KOPT-K1 (cell line): Measurements from ENCODE around the gene SUN5.
"Not testable (repeated sequence)": the region's sequence is repeated elsewhere in the genome, so short reads cannot be mapped to it uniquely, and the experiment has no call there.

Experiments
- H3K27ac ChIP-seq: fragments of 200-600 bp; sonication (generic); 2 replicates; pipeline ENCODE4 v1.5.1; 2016; ENCODE audit warnings: antibody characterized with exemption, mild to moderate bottlenecking, low read depth, low read length; ENCODE audit not compliant: poor library complexity, severe bottlenecking
- H3K36me3 ChIP-seq: fragments of 200-600 bp; sonication (generic); 2 replicates; pipeline ENCODE4 v1.5.1; 2017; ENCODE audit warnings: antibody characterized with exemption, mild to moderate bottlenecking, low read length, moderate library complexity; ENCODE audit not compliant: insufficient read depth
- H3K9me3 ChIP-seq: fragments of 200-600 bp; sonication (generic); 2 replicates; pipeline ENCODE4 v1.5.1; 2017; ENCODE audit warnings: antibody characterized with exemption, low read length, mild to moderate bottlenecking; ENCODE audit not compliant: insufficient read depth, poor library complexity, severe bottlenecking

The SUN5 gene

DNA sequence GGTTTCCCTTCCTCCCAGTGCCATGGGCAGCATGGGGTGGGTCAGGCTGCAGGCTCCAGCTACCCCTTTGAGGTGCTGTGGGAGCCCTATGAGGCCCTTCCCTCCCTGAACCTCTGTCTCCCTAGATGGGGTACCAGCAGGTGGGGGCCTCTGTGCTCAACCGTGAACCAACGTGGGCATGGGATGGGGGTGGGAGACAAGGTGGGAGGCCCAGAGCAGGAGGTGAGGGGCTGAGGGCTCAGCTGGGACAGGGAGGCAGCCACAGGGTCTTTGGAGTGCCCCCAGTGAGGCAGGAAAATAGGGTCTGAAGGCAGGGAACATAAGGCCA lies 33.3 kb downstream of the SUN5 start:
- no peaks in the 10 kb centered on the region for H3K36me3 ChIP-seq
- peak overlapping the region; percentile 97 for H3K27ac ChIP-seq
- H3K9me3 ChIP-seq = peaks cover 4% of the 10 kb centered on the region

DNA sequence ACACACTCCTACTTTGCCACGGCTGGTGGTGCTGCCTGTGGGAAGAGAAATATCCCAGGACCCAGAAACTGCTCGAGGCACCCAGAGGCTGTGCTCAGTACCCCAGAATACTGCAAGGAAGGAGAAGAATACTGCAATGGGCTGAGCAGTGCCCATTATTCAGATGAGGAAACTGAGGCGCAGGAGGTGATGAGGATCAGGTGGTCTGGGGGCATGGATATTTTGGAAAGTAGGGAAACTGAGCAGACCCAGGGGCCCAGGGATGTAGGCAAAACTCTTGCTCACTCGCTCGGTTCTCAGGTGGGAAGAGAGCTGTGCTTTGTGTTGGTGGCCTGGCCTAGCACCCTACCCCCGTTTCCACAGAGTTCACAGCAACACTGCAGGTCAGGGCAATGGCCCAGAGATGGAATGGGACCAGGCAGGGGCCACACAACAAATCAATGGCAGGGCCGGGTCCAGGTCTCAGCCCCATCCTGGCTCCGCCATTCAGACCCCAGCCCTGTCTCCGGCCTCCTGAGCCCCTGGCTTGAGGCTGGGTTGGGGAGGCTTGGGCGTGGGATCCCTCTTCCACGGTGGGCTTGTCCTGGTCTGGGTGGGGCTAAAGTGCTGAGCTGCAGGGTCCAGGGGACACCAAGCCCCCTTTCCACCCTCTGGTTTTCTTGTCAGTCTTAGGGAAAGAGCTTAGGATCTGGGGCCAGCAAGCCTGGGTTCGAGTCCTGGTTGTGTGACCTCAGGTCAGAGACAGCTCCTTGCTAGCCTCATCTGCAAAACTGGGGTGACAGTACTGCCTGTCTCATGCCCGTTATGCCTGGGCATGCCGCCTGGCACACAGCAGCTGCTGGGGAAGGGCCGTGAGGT lies 33.9 kb downstream of the SUN5 start:
- Histone ChIP-seq H3K27ac (peak overlapping the region; percentile 97), H3K9me3 (no peaks in the 10 kb centered on the region)

GRCh38 chr20:32969356-32970114 lies 34.7 kb downstream of the SUN5 start:
- H3K27ac ChIP-seq = peak overlapping the region; percentile 97
- H3K36me3 ChIP-seq = no peaks in the 10 kb centered on the region
- no peaks in the 10 kb centered on the region for H3K9me3 ChIP-seq

More for the DNA sequence above, 33.9 kb downstream of the SUN5 start:
- no peaks in the 10 kb centered on the region for H3K36me3 ChIP-seq

DNA sequence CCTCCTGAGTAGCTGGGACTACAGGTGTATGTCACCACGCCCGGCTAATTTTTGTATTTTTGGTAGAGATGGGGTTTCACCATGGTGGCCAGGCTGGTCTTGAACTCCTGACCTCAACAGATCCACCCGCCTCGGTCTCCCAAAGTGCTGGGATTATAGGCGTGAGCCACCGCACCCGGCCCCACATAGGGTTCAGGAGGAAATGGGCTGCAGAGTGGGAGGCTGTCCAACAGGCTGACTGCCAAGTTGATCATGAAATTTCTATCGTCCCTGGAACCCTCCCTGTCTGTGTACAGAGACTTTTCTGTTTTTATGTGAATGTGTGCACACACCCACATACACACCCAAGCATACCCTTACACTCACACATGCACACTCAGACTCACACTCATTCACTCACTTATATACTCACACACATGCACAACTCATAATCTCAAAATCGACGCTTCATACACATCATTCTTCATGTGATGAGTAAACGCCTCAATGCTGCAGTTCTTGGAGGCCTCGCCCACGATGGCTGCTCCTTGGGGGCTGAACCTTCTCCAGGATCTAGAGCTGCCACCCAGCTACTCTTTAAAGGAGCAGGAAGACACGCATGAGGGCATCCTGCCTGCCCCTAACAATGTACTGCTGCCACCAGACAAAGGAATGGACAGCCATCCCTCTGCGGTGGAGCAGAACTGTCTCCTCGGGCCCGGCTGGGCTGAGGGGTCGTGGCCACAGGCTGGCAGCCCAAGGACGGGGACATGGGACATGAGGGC lies 35.6 kb downstream of the SUN5 start:
- Histone ChIP-seq H3K27ac (peak overlapping the region; percentile 97), H3K36me3 (no peaks in the 10 kb centered on the region), H3K9me3 (no peaks in the 10 kb centered on the region)

DNA sequence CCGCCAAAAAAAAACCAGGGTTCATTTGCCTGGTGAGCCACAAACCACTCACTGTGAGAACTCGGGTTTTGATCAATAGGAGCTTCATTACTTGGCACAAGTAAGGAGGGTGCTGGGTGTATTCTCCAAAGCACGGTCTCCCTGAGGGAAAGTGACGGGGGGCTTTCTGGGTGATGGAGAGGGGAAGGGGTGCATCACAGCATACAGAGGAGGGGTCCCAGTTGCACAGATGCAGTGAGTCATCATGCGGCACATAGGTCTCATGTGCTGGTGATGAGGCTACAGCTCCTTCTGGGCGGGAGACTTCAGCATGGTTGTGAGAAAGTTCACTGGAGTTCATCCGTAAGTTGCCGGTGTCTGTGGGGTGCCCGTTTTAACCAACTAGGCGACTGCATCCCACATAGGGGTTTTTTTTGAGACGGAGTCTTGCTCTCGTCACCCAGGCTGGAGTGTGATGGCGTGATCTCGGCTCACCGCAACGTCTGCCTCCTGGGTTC lies 36.2 kb downstream of the SUN5 start:
- H3K27ac ChIP-seq = peak overlapping the region; percentile 97
- no peaks in the 10 kb centered on the region for H3K36me3 ChIP-seq
- H3K9me3 ChIP-seq = no peaks in the 10 kb centered on the region

DNA sequence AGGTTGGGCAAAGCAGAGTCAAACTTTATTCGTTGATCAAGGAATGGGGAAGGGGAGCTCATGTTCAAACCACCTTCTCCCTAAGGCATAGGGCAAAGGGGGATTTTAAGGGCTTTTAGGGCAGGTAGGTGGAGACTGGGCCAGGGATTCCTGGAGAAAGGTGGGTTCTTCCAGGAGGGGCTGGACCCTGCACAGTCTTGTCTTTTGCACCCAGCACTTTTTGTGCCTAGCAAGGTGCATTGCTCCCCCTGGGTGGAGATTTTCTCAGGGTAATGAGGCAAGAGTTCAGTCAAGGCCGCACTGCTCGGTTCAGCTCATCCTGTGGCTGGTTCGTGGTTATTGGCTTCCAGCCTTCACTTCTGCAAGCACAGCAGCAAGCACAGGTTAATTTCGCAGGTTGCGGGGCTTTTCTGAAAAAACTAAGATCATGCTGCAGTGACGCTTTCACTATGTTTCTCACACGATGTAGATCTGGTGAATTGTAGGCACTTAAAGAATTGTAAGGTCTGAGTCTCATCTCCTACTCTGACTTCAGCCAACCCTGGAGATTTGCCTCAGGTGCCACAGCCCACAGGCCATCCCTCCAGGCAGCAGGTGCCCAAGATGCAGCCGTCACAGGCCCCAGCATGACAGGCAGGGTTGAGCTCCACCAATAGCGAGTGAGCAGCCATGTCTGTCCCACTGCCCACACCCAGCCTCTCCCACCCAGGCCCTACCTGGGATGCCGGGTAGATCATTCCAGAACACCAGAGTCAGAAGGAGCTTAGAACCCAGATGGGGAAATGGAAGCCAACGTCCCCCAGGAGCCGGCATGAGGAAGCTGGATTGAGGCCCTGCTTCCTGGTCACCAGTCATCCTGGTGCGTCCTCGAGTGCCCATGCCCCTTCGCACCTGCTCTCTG lies 37.1 kb downstream of the SUN5 start:
- no peaks in the 10 kb centered on the region for H3K9me3 ChIP-seq
- H3K27ac ChIP-seq = peak overlapping the region; percentile 97
- H3K36me3 ChIP-seq = no peaks in the 10 kb centered on the region

DNA sequence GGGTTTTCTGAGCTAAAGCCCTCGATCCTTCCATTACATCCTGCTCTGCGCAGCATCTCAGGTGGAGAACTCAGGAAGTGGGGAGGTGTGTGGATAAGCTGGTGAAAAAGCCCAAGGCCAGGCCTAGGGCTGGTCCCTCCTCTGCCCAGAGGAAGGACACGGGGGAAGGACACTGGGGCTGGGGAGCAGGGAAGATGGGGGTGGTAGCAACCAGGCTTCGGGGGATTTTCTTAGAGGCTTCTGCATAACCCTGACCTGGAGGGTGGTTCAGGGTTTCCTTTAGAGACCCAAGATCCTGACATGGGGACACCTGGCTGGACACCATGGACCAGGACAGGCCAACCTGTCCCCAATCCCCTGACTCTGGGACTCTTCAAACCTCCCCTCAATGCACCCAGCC lies 37.9 kb downstream of the SUN5 start:
- H3K9me3 ChIP-seq = no peaks in the 10 kb centered on the region
- peak overlapping the region; percentile 97 for H3K27ac ChIP-seq
- H3K36me3 ChIP-seq = no peaks in the 10 kb centered on the region

- no peaks in the 10 kb centered on the region for H3K9me3 ChIP-seq
- H3K27ac ChIP-seq = peak overlapping the region; percentile 97
- H3K36me3 ChIP-seq = no peaks in the 10 kb centered on the region
Observed at GRCh38 chr20:32965581-32966373, 38.5 kb downstream of the SUN5 start.

DNA sequence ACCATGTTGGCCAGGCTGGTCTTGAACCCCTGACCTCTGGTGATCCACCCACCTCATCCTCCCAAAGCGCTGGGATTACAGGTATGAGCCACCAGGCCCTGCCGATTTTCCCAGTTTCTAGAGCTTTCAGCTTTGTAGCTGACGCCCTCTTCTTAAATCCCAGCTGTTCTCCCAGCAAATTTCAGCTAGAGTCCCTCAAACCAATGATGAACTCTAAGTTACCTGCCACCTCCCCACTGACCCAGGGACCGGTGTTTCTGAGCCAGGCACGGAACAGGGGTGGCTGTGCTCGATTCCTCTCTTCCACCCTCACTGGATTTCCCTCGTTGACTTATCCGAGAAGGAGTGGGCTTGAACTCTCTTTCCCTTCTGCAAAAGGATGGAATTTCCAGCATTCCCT lies 39.1 kb downstream of the SUN5 start:
- peak overlapping the region; percentile 97 for H3K27ac ChIP-seq
- no peaks in the 10 kb centered on the region for H3K36me3 ChIP-seq
- H3K9me3 ChIP-seq = no peaks in the 10 kb centered on the region

DNA sequence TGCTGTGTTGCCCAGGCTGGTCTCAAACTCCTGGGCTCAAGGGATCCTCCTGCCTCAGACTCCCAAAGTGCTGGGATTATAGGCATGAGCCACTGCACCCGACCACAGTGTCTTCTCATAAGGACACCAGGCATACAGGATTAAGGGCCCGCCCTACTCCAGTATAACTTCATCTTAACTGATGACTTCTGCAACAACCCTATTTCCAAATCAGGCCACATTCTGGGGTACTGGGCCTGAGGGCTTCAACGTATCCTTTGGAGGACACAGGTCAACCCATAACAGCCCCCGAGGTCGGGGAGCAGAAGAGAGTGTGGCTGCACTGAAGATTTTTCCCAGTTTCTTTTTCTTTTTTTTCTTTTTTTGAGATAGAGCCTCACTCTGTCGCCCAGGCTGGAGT lies 39.7 kb downstream of the SUN5 start:
- peak overlapping the region; percentile 15 for H3K27ac ChIP-seq
- no peaks in the 10 kb centered on the region for H3K36me3 ChIP-seq
- no peaks in the 10 kb centered on the region for H3K9me3 ChIP-seq

DNA sequence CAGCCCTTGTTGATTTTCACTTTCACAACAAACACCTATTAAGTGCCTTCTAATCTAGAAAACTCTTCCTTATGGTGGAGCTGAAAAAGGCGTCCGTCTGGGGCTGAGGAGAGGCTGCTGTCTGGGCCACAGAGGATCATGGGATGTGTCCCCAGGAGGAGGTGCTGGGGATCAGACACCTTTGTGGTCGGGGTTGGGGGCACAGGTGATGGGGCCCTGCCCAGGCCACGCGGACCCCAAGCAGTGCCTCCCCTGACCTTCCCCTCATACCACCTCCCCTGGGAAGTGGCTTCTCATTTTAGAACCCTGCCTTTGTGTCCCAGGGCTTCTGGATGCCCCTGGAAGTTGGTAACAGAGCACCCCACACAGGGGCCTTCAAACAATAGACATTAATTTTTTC lies 41.1 kb downstream of the SUN5 start:
- H3K27ac ChIP-seq = peak overlapping the region; percentile 45
- H3K9me3 ChIP-seq = peaks cover under 1% of the 10 kb centered on the region
- no peaks in the 10 kb centered on the region for H3K36me3 ChIP-seq

- not testable (repeated sequence) for H3K9me3 ChIP-seq, H3K36me3 ChIP-seq
- H3K27ac ChIP-seq = peak overlapping the region; percentile 45
Observed at GRCh38 chr20:32962646-32963045, 41.6 kb downstream of the SUN5 start.

DNA sequence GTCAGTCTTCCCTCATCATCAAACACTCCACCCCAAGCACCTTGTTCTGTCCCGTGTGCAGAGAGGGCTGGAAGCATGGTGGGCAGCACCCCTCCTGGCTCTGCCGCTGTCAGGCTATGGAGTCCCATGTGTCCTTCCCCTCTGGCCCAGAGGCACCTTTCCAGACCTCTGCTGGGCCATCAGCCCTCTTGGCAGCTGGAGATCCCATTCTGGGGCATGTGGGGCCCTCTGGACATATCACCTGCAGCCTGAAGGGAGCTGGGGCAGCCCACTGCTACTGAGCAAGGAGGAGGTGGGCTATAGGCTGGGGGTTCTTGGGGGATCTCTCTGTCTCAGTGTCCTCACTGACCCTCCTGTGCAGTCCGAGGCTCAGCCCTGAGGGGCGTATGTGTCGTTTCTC lies 42.2 kb downstream of the SUN5 start:
- Histone ChIP-seq H3K36me3 (no peaks in the 10 kb centered on the region), H3K9me3 (peaks cover 12% of the 10 kb centered on the region), H3K27ac (peak overlapping the region; percentile 22)
